ENCODE data around the gene PPP6R1.

PPP6R1 gene

GRCh38 chr19:55285229-55285890 is 26.5 kb upstream of the PPP6R1 start:
- H3K9ac ChIP-seq = peak overlapping the region in 9 of 11 experiments; percentile 28 to 79 (median 74); a peak in 18 of 22 replicates
- peaks cover 12 to 44% (median 39%) of the 10 kb centered on the region in 10 experiments for H3K4me1 ChIP-seq
- peak overlapping the region in 6 of 11 experiments; percentile 27 to 58 (median 54); a peak in 8 of 22 replicates for H3K27ac ChIP-seq
- no peak for TF ChIP-seq Cebpa-rat (IDR thresholded peaks at IDR 0.05)
- no peaks in the 10 kb centered on the region for H3K9me3 ChIP-seq (replicated peaks in 1 of 11)
- H3K27me3 ChIP-seq = no peaks in the 10 kb centered on the region
- H3K36me3 ChIP-seq = peaks cover 0 to 23% (median 0%) of the 10 kb centered on the region in 11 experiments; a peak in 10 of 22 replicates
- H4K20me1 ChIP-seq = no peaks in the 10 kb centered on the region
- peak overlapping the region in 10 of 11 experiments; percentile 27 to 77 (median 69); a peak in 19 of 22 replicates for H3K4me2 ChIP-seq
- H3K4me3 ChIP-seq = peak overlapping the region in 7 of 10 experiments; percentile 46 to 68 (median 55); a peak in 8 of 20 replicates

- peak overlapping the region; percentile 48 to 79 (median 71); a peak in 19 of 22 replicates for H3K9ac ChIP-seq
- no peak for TF ChIP-seq Cebpa-rat (IDR thresholded peaks at IDR 0.05)
- no peaks in the 10 kb centered on the region for H4K20me1 ChIP-seq
- H3K4me1 ChIP-seq = peaks cover 14 to 47% (median 41%) of the 10 kb centered on the region in 10 experiments
- peaks cover 0 to 21% (median 0%) of the 10 kb centered on the region in 11 experiments; a peak in 10 of 22 replicates for H3K36me3 ChIP-seq
- no peaks in the 10 kb centered on the region for H3K27me3 ChIP-seq
- H3K9me3 ChIP-seq (replicated peaks in 1 of 11) = no peaks in the 10 kb centered on the region
- H3K27ac ChIP-seq = peak overlapping the region in 9 of 11 experiments; percentile 48 to 79 (median 63); a peak in 15 of 22 replicates
- peak overlapping the region in 10 of 11 experiments; percentile 27 to 77 (median 69); a peak in 19 of 22 replicates for H3K4me2 ChIP-seq
- peak overlapping the region in 9 of 10 experiments; percentile 33 to 68 (median 53); a peak in 16 of 20 replicates for H3K4me3 ChIP-seq
Measured at GRCh38 chr19:55284405-55285058, 25.7 kb upstream of the PPP6R1 start.

- H3K4me1 ChIP-seq = peaks cover 21 to 53% (median 48%) of the 10 kb centered on the region in 10 experiments
Measured at GRCh38 chr19:55283548-55284377, 24.9 kb upstream of the PPP6R1 start, which contains the start of gene BRSK1. Gene BRSK1, plus strand, starts transcription at chr19:55283997. Its CDS starts 446 bp downstream, at chr19:55284443.

GRCh38 chr19:55279770-55280643 is 21.2 kb upstream of the PPP6R1 start, which contains the start of gene HSPBP1:
Gene HSPBP1, minus strand, starts transcription at chr19:55280110. Its CDS starts 502 bp downstream, at chr19:55279608.
- Histone ChIP-seq H3K4me1 (peaks cover 40 to 67% (median 62%) of the 10 kb centered on the region in 10 experiments), H3K27ac (peak within 1 kb of the TSS; percentile 47 to 82 (median 76)), H3K27me3 (no peaks in the 10 kb centered on the region), H3K4me3 (peak within 1 kb of the TSS; percentile 56 to 79 (median 65)), H4K20me1 (0 out of 22 replicates have a peak, but pooled peaks cover 0 to 6% (median 0%) of the 10 kb centered on the region in 11 experiments), H3K9me3 (replicated peaks in 1 of 11) (no peaks in the 10 kb centered on the region), H3K36me3 (peaks cover 0 to 25% (median 14%) of the 10 kb centered on the region in 11 experiments; a peak in 20 of 22 replicates), H3K4me2 (peak within 1 kb of the TSS; percentile 86 to 99 (median 94)), H3K9ac (peak within 1 kb of the TSS; percentile 67 to 80 (median 76))
- no peak for TF ChIP-seq Cebpa-rat (IDR thresholded peaks at IDR 0.05)

More at GRCh38 chr19:55283548-55284377, 24.9 kb upstream of the PPP6R1 start, which contains the start of gene BRSK1:
- H3K27ac ChIP-seq = peak within 1 kb of the TSS in 9 of 11 experiments; percentile 48 to 79 (median 63); a peak in 15 of 22 replicates
- no peaks in the 10 kb centered on the region for H3K9me3 ChIP-seq (replicated peaks in 1 of 11)
- no peaks in the 10 kb centered on the region for H3K27me3 ChIP-seq
- TF ChIP-seq Cebpa-rat (IDR thresholded peaks at IDR 0.05) = no peak
- H3K4me3 ChIP-seq = peak within 1 kb of the TSS in 9 of 10 experiments; percentile 33 to 68 (median 53); a peak in 16 of 20 replicates
- no peaks in the 10 kb centered on the region for H4K20me1 ChIP-seq
- peaks cover 0 to 14% (median 0%) of the 10 kb centered on the region in 11 experiments; a peak in 9 of 22 replicates for H3K36me3 ChIP-seq
- peak within 1 kb of the TSS; percentile 48 to 79 (median 71); a peak in 19 of 22 replicates for H3K9ac ChIP-seq
- peak within 1 kb of the TSS; percentile 48 to 77 (median 68); a peak in 19 of 22 replicates for H3K4me2 ChIP-seq

- peaks cover 40 to 61% (median 58%) of the 10 kb centered on the region in 10 experiments for H3K4me1 ChIP-seq
- H3K27ac ChIP-seq = peak overlapping the region; percentile 47 to 82 (median 76)
- H3K27me3 ChIP-seq = no peaks in the 10 kb centered on the region
- H3K4me2 ChIP-seq = peak overlapping the region; percentile 79 to 98 (median 94)
- H3K4me3 ChIP-seq = peak overlapping the region; percentile 56 to 79 (median 65)
- no peaks in the 10 kb centered on the region for H3K9me3 ChIP-seq (replicated peaks in 1 of 11)
- H4K20me1 ChIP-seq = 0 out of 22 replicates have a peak, but pooled peaks cover 0 to 6% (median 0%) of the 10 kb centered on the region in 11 experiments
- peaks cover 0 to 31% (median 19%) of the 10 kb centered on the region in 11 experiments; a peak in 20 of 22 replicates for H3K36me3 ChIP-seq
- no peak for TF ChIP-seq Cebpa-rat (IDR thresholded peaks at IDR 0.05)
- peak overlapping the region; percentile 67 to 80 (median 76) for H3K9ac ChIP-seq
Measured at GRCh38 chr19:55279340-55279739, 20.5 kb upstream of the PPP6R1 start.

- peak overlapping the region in 6 of 11 experiments; percentile 67 to 80 (median 76); a peak in 9 of 22 replicates for H3K9ac ChIP-seq
- H3K27me3 ChIP-seq = no peaks in the 10 kb centered on the region
- H3K4me1 ChIP-seq = peaks cover 40 to 61% (median 57%) of the 10 kb centered on the region in 10 experiments
- H3K4me3 ChIP-seq = peak overlapping the region in 2 of 10 experiments; percentile 61 to 68; a peak in 4 of 20 replicates
- no peaks in the 10 kb centered on the region for H3K9me3 ChIP-seq (replicated peaks in 1 of 11)
- TF ChIP-seq Cebpa-rat (IDR thresholded peaks at IDR 0.05) = no peak
- peak overlapping the region in 4 of 11 experiments; percentile 76 to 82 (median 80); a peak in 5 of 22 replicates for H3K27ac ChIP-seq
- peaks cover 5 to 36% (median 25%) of the 10 kb centered on the region in 11 experiments for H3K36me3 ChIP-seq
- peak overlapping the region; percentile 79 to 98 (median 94); a peak in 16 of 22 replicates for H3K4me2 ChIP-seq
- H4K20me1 ChIP-seq = 0 out of 22 replicates have a peak, but pooled peaks cover 0 to 6% (median 0%) of the 10 kb centered on the region in 11 experiments
Measured at GRCh38 chr19:55278391-55279135, 19.7 kb upstream of the PPP6R1 start.

Measured in BLaER1 treated with 17β-estradiol and CSF1 and Interleukin-3, amounts not matched to agents 10 nM and 100 nM (cell line).